Measurements from ENCODE around the gene PALMD.

The PALMD gene

GRCh38 chr1:99669376-99669775 lies 23.5 kb downstream of the PALMD start:
- no peak for DNase-seq (ENCODE audit: low read depth)
- no peak for TF ChIP-seq CTCF (conservative IDR thresholded peaks at IDR 0.05; ENCODE audit: low read depth, low read length)
- no peak overlapping the region for H3K4me3 ChIP-seq (ENCODE audit: low read length)

- no peak for DNase-seq (ENCODE audit: low read depth)
- no peak for TF ChIP-seq CTCF (conservative IDR thresholded peaks at IDR 0.05; ENCODE audit: low read depth, low read length)
- no peak overlapping the region for H3K4me3 ChIP-seq (ENCODE audit: low read length)
Observed at GRCh38 chr1:99669821-99670220, 23.9 kb downstream of the PALMD start.

DNA sequence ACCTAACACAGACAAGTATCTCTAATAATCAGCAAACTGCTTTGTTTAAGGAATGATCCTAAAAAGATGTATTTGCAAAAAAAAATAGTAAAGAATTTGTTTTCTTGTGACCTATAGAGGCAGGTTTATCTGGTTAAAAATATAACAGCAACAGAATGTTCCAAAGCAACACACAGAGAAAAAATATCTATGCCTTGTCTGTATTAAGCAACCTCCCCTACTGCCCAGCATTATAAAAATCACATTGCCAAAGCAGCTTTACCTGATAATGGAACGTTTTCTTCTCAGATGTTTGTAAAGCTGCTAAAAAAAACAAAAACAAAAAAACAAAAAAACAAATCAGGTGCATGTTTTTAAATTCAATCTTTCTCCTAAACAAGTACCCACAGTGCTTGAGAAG lies 24.7 kb downstream of the PALMD start:
- no peak overlapping the region for H3K4me3 ChIP-seq (ENCODE audit: low read length)
- no peak for DNase-seq (ENCODE audit: low read depth)
- TF ChIP-seq CTCF (conservative IDR thresholded peaks at IDR 0.05; ENCODE audit: low read depth, low read length) = no peak

GRCh38 chr1:99672038-99672437 lies 26.1 kb downstream of the PALMD start:
- TF ChIP-seq CTCF (conservative IDR thresholded peaks at IDR 0.05; ENCODE audit: low read depth, low read length) = no peak
- H3K4me3 ChIP-seq (ENCODE audit: low read length) = no peak overlapping the region

GRCh38 chr1:99672530-99673213 lies 26.8 kb downstream of the PALMD start:
- no peak overlapping the region for H3K4me3 ChIP-seq (ENCODE audit: low read length)
- peak; percentile 96 for DNase-seq (ENCODE audit: low read depth)
- no peak for TF ChIP-seq CTCF (conservative IDR thresholded peaks at IDR 0.05; ENCODE audit: low read depth, low read length)

More at GRCh38 chr1:99672038-99672437, 26.1 kb downstream of the PALMD start:
- peak; percentile 72 for DNase-seq (ENCODE audit: low read depth)

- no peak for DNase-seq (ENCODE audit: low read depth)
- TF ChIP-seq CTCF (conservative IDR thresholded peaks at IDR 0.05; ENCODE audit: low read depth, low read length) = no peak
- no peak overlapping the region for H3K4me3 ChIP-seq (ENCODE audit: low read length)
Observed at GRCh38 chr1:99673315-99673714, 27.4 kb downstream of the PALMD start.

Data from retinal pigment epithelial cell (primary cell).